K562 (cell line): ENCODE results near the gene DYTN. TPM values are rescaled to one million over a fixed set of nuclear protein-coding genes. Genes with fewer than 3 reads are reported as not detected.
A peak's percentile ranks its signal among the peaks of the same experiment; 100 is the strongest.

ENCODE experiments used
- ARNT ChIP-seq, 2 experiments: fragments of 450-650 bp; IDR thresholded peaks; 2 replicates each; pipeline ENCODE4 v1.6.1; 2016; ENCODE audit warnings: mild to moderate bottlenecking in 1 of 2
- CHD2 ChIP-seq: IDR thresholded peaks from 2 replicates; pipeline ENCODE4 v1.6.1; 2011; ENCODE audit warnings: low read depth, low read length
- DPF2 ChIP-seq: fragments of 450-650 bp; IDR thresholded peaks from 2 replicates; pipeline ENCODE4 v1.6.1; 2016
- EP400 ChIP-seq: fragments of 450-650 bp; IDR thresholded peaks from 2 replicates; pipeline ENCODE4 v1.6.1; 2017; ENCODE audit warnings: antibody characterized with exemption, mild to moderate bottlenecking, moderate library complexity
- ETS1 ChIP-seq: conservative IDR thresholded peaks from 2 replicates; pipeline ENCODE4 v1.6.1; 2011; ENCODE audit warnings: low read depth, mild to moderate bottlenecking, low read length; ENCODE audit not compliant: control insufficient read depth
- FOXJ3 ChIP-seq: sonication (generic); formaldehyde crosslinking; IDR thresholded peaks from 2 replicates; pipeline ENCODE4 v1.4.0; 2020; ENCODE audit warnings: mild to moderate bottlenecking, missing genetic modification reagents
- HNRNPLL ChIP-seq: fragments of 200-400 bp; formaldehyde crosslinking; IDR thresholded peaks from 2 replicates; pipeline ENCODE4 v1.6.1; 2017; ENCODE audit warnings: low read length, low read depth, mild to moderate bottlenecking; ENCODE audit not compliant: poor library complexity, severe bottlenecking
- JUN ChIP-seq, 2 experiments: sonication (generic) in 1 of 2; formaldehyde crosslinking in 1 of 2; IDR thresholded peaks; 2 replicates each; pipeline versions ENCODE4 v1.6.1 to v1.8.0; 2012 to 2022; ENCODE audit warnings: borderline replicate concordance in 2 of 2, mild to moderate bottlenecking in 2 of 2, improper control_type of control experiment in 1 of 2, low read depth in 1 of 2, low read length in 1 of 2, missing genetic modification reagents in 1 of 2
- KLF16 ChIP-seq: IDR thresholded peaks from 2 replicates; pipeline ENCODE4 v1.6.1; 2016; ENCODE audit warnings: antibody characterized with exemption
- MYC ChIP-seq, 2 experiments: fragments of 250-450 bp in 1 of 2; sonication (Bioruptor Pico) in 1 of 2; IDR thresholded peaks; 2 replicates each; pipeline versions ENCODE4 v1.5.1 to v1.6.1; 2012 to 2021; ENCODE audit warnings: low read depth in 2 of 2, borderline replicate concordance in 1 of 2, improper control_type of control experiment in 1 of 2, low read length in 1 of 2, mild to moderate bottlenecking in 1 of 2, moderate library complexity in 1 of 2
- NR0B1 ChIP-seq: fragments of 450-650 bp; IDR thresholded peaks from one replicate; pipeline ENCODE4 v1.6.1; 2018; ENCODE audit warnings: mild to moderate bottlenecking, moderate library complexity; ENCODE audit not compliant: partially characterized antibody
- PHF8 ChIP-seq: fragments of 200-600 bp; sonication (generic); IDR thresholded peaks from 2 replicates; pipeline ENCODE4 v1.6.1; 2012; ENCODE audit warnings: mixed run types, mild to moderate bottlenecking, inconsistent platforms, low read length, moderate library complexity, borderline replicate concordance
- PML ChIP-seq: IDR thresholded peaks from 2 replicates; pipeline ENCODE4 v1.6.1; 2012; ENCODE audit warnings: low read length, inconsistent platforms
- POLR2AphosphoS5 ChIP-seq: IDR thresholded peaks from 2 replicates; pipeline ENCODE4 v1.6.1; 2011; ENCODE audit warnings: mild to moderate bottlenecking, low read depth, low read length, moderate library complexity; ENCODE audit not compliant: control insufficient read depth, insufficient read depth
- RBM22 ChIP-seq: fragments of 200-400 bp; formaldehyde crosslinking; IDR thresholded peaks from 2 replicates; pipeline ENCODE4 v1.6.1; 2018; ENCODE audit warnings: low read length, low read depth; ENCODE audit not compliant: poor library complexity, severe bottlenecking
- SIN3B ChIP-seq: fragments of 450-650 bp; IDR thresholded peaks from 2 replicates; pipeline ENCODE4 v1.6.1; 2017; ENCODE audit warnings: low read depth, mild to moderate bottlenecking, moderate library complexity
- SMAD1 ChIP-seq: fragments of 150-350 bp; IDR thresholded peaks from 2 replicates; pipeline ENCODE4 v1.6.1; 2014; ENCODE audit warnings: low read length, low read depth; ENCODE audit not compliant: partially characterized antibody
- TEAD1 ChIP-seq, 2 experiments: fragments of 450-650 bp in 1 of 2; sonication (generic) in 1 of 2; formaldehyde crosslinking; IDR thresholded peaks; 2 replicates each; pipeline versions ENCODE4 v1.4.0 to v1.8.0; 2020 to 2022; ENCODE audit warnings: mild to moderate bottlenecking in 2 of 2, missing genetic modification reagents in 1 of 2
- ZBED1 ChIP-seq: IDR thresholded peaks from 2 replicates; pipeline ENCODE4 v1.6.1; 2014
- ZNF232 ChIP-seq: sonication (generic); formaldehyde crosslinking; IDR thresholded peaks from 2 replicates; pipeline ENCODE4 v1.8.0; 2022; ENCODE audit warnings: mild to moderate bottlenecking, missing genetic modification reagents
- ZNF280B ChIP-seq: fragments of 250-450 bp; sonication (Bioruptor Pico); IDR thresholded peaks from 2 replicates; pipeline ENCODE4 v1.5.1; 2021; ENCODE audit warnings: mild to moderate bottlenecking
- ZNF431 ChIP-seq: sonication (generic); formaldehyde crosslinking; IDR thresholded peaks from 2 replicates; pipeline ENCODE4 v1.8.0; 2022; ENCODE audit warnings: mild to moderate bottlenecking, missing genetic modification reagents
- ZNF551 ChIP-seq: fragments of 250-450 bp; sonication (Bioruptor Pico); IDR thresholded peaks from 2 replicates; pipeline ENCODE4 v1.5.0; 2021; ENCODE audit warnings: mild to moderate bottlenecking, moderate library complexity
- polyA plus RNA-seq, 8 experiments: library from polyadenylated mRNA; depleted of rRNA in 4 of 8; stranded (reverse) in 5 of 8; unstranded in 3 of 8; fragments of >200 nt; fragmentation: Nextera tagmentation in 2 of 8; fragmentation: Illumina TruSeq in 1 of 8; extraction: Ambion mirVana in 2 of 8; extraction: Trizol in 1 of 8; gene quantifications; 2 replicates each; pipeline versions ENCODE4 v1.2.1 to v1.2.3, GENCODE V29; 2011 to 2014; ENCODE audit warnings: inconsistent platforms in 1 of 8, missing spikeins in 1 of 8
- total RNA-seq, 7 experiments: library from RNA; depleted of rRNA in 6 of 7; stranded (reverse); fragments of >200 nt in 6 of 7; fragmentation: Illumina TruSeq in 2 of 7; extraction: Trizol in 2 of 7; gene quantifications; 2 replicates each; pipeline versions ENCODE4 v1.2.1 to v1.2.3, GENCODE V29; 2011 to 2021; ENCODE audit warnings: low replicate concordance in 1 of 7

Gene DYTN
- total and polyA plus RNA-seq, 9 of the 15 experiments (the other 6 are each of a cell fraction or from before 2014, with no cell fraction given), result not detected

DNA sequence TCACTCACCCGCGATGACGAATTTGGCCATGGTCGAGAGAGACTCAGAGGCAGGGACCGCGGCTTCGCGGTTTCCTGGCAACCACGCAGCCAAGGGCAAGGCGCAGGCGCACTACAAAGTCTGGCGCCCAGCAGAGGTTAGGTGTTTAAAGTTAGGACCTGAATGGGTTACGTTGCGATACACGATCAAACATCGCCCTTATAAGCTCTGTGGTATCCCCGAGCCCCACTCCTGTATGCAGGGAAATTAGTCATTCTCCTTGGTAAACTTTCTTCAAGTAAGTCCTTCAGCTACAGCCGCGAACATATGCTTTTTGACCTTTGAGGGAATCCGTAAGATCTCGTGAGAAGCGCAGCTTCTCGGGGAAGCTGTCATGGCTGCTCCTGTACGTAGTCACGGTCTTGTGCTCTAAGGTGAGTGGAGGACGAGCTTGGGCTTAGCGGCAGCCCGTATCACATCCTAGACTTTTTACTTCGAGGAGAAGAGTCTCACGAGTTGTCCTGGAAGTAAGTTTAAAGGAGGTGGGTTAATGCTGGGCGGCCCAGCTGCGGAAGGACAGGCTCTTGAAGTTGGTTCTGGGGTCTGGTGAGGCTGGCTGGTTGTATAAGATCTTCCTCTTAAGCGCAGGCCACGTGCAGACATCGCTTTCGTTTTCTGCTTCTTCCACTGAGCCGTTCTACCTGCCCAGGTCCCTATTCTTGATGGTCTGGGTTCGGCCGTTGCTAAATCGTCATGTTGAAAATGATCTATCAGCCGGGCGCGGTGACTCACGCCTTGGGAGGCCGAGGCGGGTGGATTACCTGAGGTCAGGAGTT lies 47.3 kb upstream of the DYTN start, which contains the start of the genes FASTKD2 and MDH1B (continued):
- TF ChIP-seq ETS1 (peak; percentile 31; the same call in 1 of the 2 replicates), NR0B1 (no peak), ZNF280B (CRISPR knock-in tag) (no peak), PML (0 out of 2 replicates have a peak, but pooled peaks have one; percentile 38), RBM22 (no peak), EP400 (peak; percentile 82), SIN3B (peak; percentile 94), ZBED1 (no peak), KLF16 (peak; percentile 72; the same call in 1 of the 2 replicates), TEAD1 (CRISPR knock-in tag; IDR thresholded peaks at IDR 0.05) (0 out of 4 replicates have a peak, but pooled peaks of 1 of the 2 experiments have one; percentile 44), CHD2 (peak; percentile 97), HNRNPLL (peak; percentile 63), JUN (IDR thresholded peaks at IDR 0.05; ENCODE audit: borderline replicate concordance, low read depth, low read length) (no peak), JUN (CRISPR knock-in tag; IDR thresholded peaks at IDR 0.05; ENCODE audit: borderline replicate concordance) (0 out of 2 replicates have a peak, but pooled peaks have one; percentile 8), MYC (IDR thresholded peaks at IDR 0.05; ENCODE audit: low read depth, low read length) (peak; percentile 22), MYC (CRISPR knock-in tag; IDR thresholded peaks at IDR 0.05; ENCODE audit: borderline replicate concordance, low read depth) (no peak), ZNF431 (CRISPR knock-in tag) (no peak), PHF8 (peak; percentile 72), POLR2AphosphoS5 (peak; percentile 84), ZNF551 (no peak), ARNT (IDR thresholded peaks at IDR 0.05) (0 out of 4 replicates have a peak, but pooled peaks of 1 of the 2 experiments have one; percentile 46), ZNF232 (CRISPR knock-in tag) (no peak), SMAD1 (no peak), DPF2 (0 out of 2 replicates have a peak, but pooled peaks have one; percentile 39), FOXJ3 (CRISPR knock-in tag) (no peak)
